ENCODE results near the gene COLEC12. TPM values are rescaled to one million over a fixed set of nuclear protein-coding genes. Genes with fewer than 3 reads are reported as not detected.

Gene COLEC12
- total RNA-seq, 1 experiment from 2014 or later: 0.03 TPM

- ChIA-PET CTCF (no interaction called here), POLR2A (no interaction called here)
- ATAC-seq (no peak), DNase-seq (ENCODE audit: low read depth, low spot score) (no peak)
- BruUV-seq (replicated peaks): no TSS peak
- no peak for TF ChIP-seq REST (IDR thresholded peaks at IDR 0.05; ENCODE audit: insufficient read depth in 1 of 2, low read depth in 2 of 2, low read length in 1 of 2)
- TF ChIP-seq POLR2AphosphoS5 (IDR thresholded peaks at IDR 0.05; ENCODE audit: low read depth, low read length): no peak
- TF ChIP-seq CTCF (IDR thresholded peaks at IDR 0.05): no peak
- no peak for TF ChIP-seq SIN3A (IDR thresholded peaks at IDR 0.05; ENCODE audit: borderline replicate concordance, insufficient read depth, low read depth, low read length)
- no peak for TF ChIP-seq TCF7L2 (IDR thresholded peaks at IDR 0.05; ENCODE audit: low read depth, low read length)
- intact Hi-C loops (cut with micrococcal nuclease; ENCODE audit: unreplicated experiment) (no loop called here), in situ Hi-C loops (cut with HindIII; ENCODE audit: low pct_unique_long_range_greater_than_20kb, low sequenced_read_pairs) (no loop called here)
- H3K36me3 ChIP-seq (ENCODE audit: control insufficient read depth, insufficient read depth, low read length): no peaks in the 10 kb centered on the region
- H3K4me1 ChIP-seq (ENCODE audit: control insufficient read depth, insufficient read depth, low read length): no peaks in the 10 kb centered on the region
- no peaks in the 10 kb centered on the region for H3K27me3 ChIP-seq (ENCODE audit: control insufficient read depth, insufficient read depth, low read length)
- H3K9me3 ChIP-seq (ENCODE audit: control insufficient read depth, insufficient read depth, low read depth, low read length): no peaks in the 10 kb centered on the region
- no peak overlapping the region for H3K4me3 ChIP-seq (ENCODE audit: low read depth in 2 of 2, low read length in 2 of 2)
- no peak overlapping the region for H3K27ac ChIP-seq (ENCODE audit: low read length)
Observed at GRCh38 chr18:365651-366050, 134.8 kb downstream of the COLEC12 start.

- BruUV-seq (replicated peaks): no TSS peak
- Histone ChIP-seq H3K27ac (ENCODE audit: low read length) (no peak overlapping the region), H3K36me3 (ENCODE audit: control insufficient read depth, insufficient read depth, low read length) (no peaks in the 10 kb centered on the region), H3K4me3 (ENCODE audit: low read depth in 2 of 2, low read length in 2 of 2) (no peak overlapping the region), H3K4me1 (ENCODE audit: control insufficient read depth, insufficient read depth, low read length) (no peaks in the 10 kb centered on the region), H3K9me3 (ENCODE audit: control insufficient read depth, insufficient read depth, low read depth, low read length) (no peaks in the 10 kb centered on the region), H3K27me3 (ENCODE audit: control insufficient read depth, insufficient read depth, low read length) (peaks cover 2% of the 10 kb centered on the region; the same call in 1 of the 2 replicates)
- intact Hi-C loops (cut with micrococcal nuclease; ENCODE audit: unreplicated experiment): no loop called here
- CTCF ChIA-PET: no interaction called here
- no peak for TF ChIP-seq SIN3A (IDR thresholded peaks at IDR 0.05; ENCODE audit: borderline replicate concordance, insufficient read depth, low read depth, low read length)
- no peak for TF ChIP-seq REST (IDR thresholded peaks at IDR 0.05; ENCODE audit: insufficient read depth in 1 of 2, low read depth in 2 of 2, low read length in 1 of 2)
- no peak for TF ChIP-seq TCF7L2 (IDR thresholded peaks at IDR 0.05; ENCODE audit: low read depth, low read length)
- TF ChIP-seq POLR2AphosphoS5 (IDR thresholded peaks at IDR 0.05; ENCODE audit: low read depth, low read length): no peak
- POLR2A ChIA-PET: no interaction called here
- in situ Hi-C loops (cut with HindIII; ENCODE audit: low pct_unique_long_range_greater_than_20kb, low sequenced_read_pairs): no loop called here
- DNase-seq (ENCODE audit: low read depth, low spot score) (no peak), ATAC-seq (no peak)
Observed at GRCh38 chr18:364256-364826, 136.2 kb downstream of the COLEC12 start.

Measured in Panc1 (cell line).